Immature natural killer cell (primary cell): ENCODE measurements around the gene RNF32. TPM values are rescaled to one million over a fixed set of nuclear protein-coding genes. Genes with fewer than 3 reads are reported as not detected.

Experiments
- DNase-seq, 3 donors: peaks; one replicate each; pipeline ENCODE4 v3.0.0; 2022; ENCODE audit warnings: mixed read lengths in 1 of 3
- H3K27ac Mint-ChIP-seq, 6 donors: one replicate each; pipeline ENCODE4 v1.8.0; 2020; ENCODE audit warnings: mixed read lengths in 6 of 6, mild to moderate bottlenecking in 5 of 6, inconsistent platforms in 4 of 6, moderate library complexity in 3 of 6
- H3K27me3 Mint-ChIP-seq, 3 donors: one replicate each; pipeline ENCODE4 v1.8.0; 2020 to 2021; ENCODE audit warnings: low read depth in 3 of 3, mild to moderate bottlenecking in 3 of 3, mixed read lengths in 3 of 3, moderate library complexity in 3 of 3, inconsistent platforms in 1 of 3
- H3K36me3 Mint-ChIP-seq, 3 donors: one replicate each; pipeline ENCODE4 v1.8.0; 2020; ENCODE audit warnings: mixed read lengths in 3 of 3, inconsistent platforms in 2 of 3, mild to moderate bottlenecking in 2 of 3
- H3K4me1 Mint-ChIP-seq, 2 donors: one replicate each; pipeline ENCODE4 v1.8.0; 2020; ENCODE audit warnings: inconsistent platforms in 2 of 2, mild to moderate bottlenecking in 2 of 2, mixed read lengths in 2 of 2, moderate library complexity in 1 of 2
- H3K4me3 Mint-ChIP-seq, 5 donors: one replicate each; pipeline ENCODE4 v1.8.0; 2020; ENCODE audit warnings: mild to moderate bottlenecking in 5 of 5, mixed read lengths in 5 of 5, inconsistent platforms in 3 of 5, moderate library complexity in 3 of 5
- H3K9me3 Mint-ChIP-seq, 6 donors: one replicate each; pipeline ENCODE4 v1.8.0; 2020; ENCODE audit warnings: mild to moderate bottlenecking in 6 of 6, mixed read lengths in 6 of 6, inconsistent platforms in 4 of 6, moderate library complexity in 3 of 6
- polyA plus RNA-seq, 3 donors: library from polyadenylated mRNA; unstranded; fragments of 300-500 nt; fragmentation: Illumina TruSeq; gene quantifications; one replicate each; pipeline ENCODE4 v1.2.3, GENCODE V29; 2021

The RNF32 gene
- polyA plus RNA-seq, 3 donors from 2014 or later, result 0.32 to 4.7 (median 0.57) TPM

DNA sequence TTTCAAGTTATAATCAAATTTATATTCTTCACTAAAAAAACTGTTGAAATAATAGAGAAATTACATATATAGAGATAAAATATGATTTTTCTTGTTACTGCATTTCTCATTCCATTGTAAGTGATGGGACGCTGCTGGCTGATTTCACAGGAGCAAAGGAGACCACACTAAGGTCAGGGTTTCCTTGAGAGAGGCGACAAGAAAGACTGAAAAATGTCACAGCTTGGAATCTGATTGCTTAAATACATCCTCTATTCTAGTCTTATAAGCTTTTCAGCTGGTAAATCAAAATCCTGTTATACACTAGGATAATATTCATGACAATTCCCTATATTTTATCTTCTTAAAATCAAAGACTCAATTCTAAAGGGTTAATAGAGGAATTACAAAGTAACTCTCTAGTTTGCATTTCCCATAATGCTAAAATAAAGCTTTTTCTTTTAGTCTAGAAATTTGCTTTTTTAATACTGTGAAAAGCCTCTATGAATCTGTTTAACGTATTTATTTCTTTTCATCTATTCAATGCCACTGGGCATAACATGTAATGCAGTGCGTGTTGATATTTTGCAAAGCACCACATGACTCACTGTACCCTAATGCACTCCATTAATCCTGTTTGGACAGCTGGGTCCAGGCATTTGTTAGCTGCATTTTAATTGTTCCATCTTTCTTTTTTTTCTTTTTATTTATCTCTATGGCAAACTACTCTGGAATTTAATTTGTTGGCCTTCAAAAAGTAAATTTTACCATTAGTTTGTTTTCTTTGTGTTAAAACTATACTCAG lies 81.7 kb downstream of the RNF32 start:
- Mint-ChIP-seq H3K36me3 (peaks cover 9 to 15% (median 9%) of the 10 kb centered on the region in 3 donors), H3K4me1 (no peaks in the 10 kb centered on the region), H3K27ac (no peak overlapping the region), H3K9me3 (no peaks in the 10 kb centered on the region), H3K4me3 (no peak overlapping the region), H3K27me3 (no peaks in the 10 kb centered on the region)
- DNase-seq, result no peak

DNA sequence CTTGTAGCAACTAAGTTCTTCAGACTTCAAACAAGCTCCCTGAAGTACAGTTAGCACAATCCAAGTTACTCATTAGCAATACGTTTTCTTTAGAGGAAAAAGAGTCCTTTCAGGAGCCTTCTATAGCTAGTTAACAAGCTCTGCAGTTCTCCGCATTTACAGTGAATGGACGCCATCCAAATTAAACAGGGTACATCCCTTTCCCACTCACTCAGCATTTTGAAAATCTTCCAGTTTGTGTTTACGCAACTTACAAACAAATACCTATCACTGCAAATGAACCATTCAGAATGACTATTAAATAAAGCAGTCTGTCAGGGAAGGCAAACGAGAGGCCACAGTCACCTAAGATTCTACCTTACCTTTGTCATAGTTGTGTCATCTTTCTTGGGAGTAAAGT lies 84.5 kb downstream of the RNF32 start:
- Mint-ChIP-seq H3K27ac (no peak overlapping the region), H3K4me1 (no peaks in the 10 kb centered on the region), H3K36me3 (peaks cover 6 to 13% (median 7%) of the 10 kb centered on the region in 3 donors), H3K27me3 (no peaks in the 10 kb centered on the region), H3K4me3 (no peak overlapping the region), H3K9me3 (no peaks in the 10 kb centered on the region)
- DNase-seq, result no peak

GRCh38 chr7:156725936-156726335 lies 85.4 kb downstream of the RNF32 start:
- H3K36me3 Mint-ChIP-seq, result peaks cover 8 to 20% (median 12%) of the 10 kb centered on the region in 3 donors
- DNase-seq, result no peak
- no peak overlapping the region for H3K27ac Mint-ChIP-seq

More at GRCh38 chr7:156725936-156726335, 85.4 kb downstream of the RNF32 start:
- Mint-ChIP-seq H3K4me1 (no peaks in the 10 kb centered on the region), H3K9me3 (no peaks in the 10 kb centered on the region), H3K4me3 (no peak overlapping the region), H3K27me3 (no peaks in the 10 kb centered on the region)
